ENCODE measurements around the gene ARPC1B.

GRCh38 chr7:99392659-99393354 is 18.3 kb downstream of the ARPC1B start:
- TF ChIP-seq CTCF (conservative IDR thresholded peaks at IDR 0.05; ENCODE audit: low read length): no peak
- no peak for TF ChIP-seq EZH2phosphoT487 (IDR thresholded peaks at IDR 0.05; ENCODE audit: borderline replicate concordance)
